ENCODE measurements around the gene KCTD17. TPM values are rescaled to one million over a fixed set of nuclear protein-coding genes. Genes with fewer than 3 reads are reported as not detected.
A peak's percentile ranks its signal among the peaks of the same experiment; 100 is the strongest.

KCTD17 gene
- total RNA-seq, 2 experiments from 2014 or later: 17.3 to 17.9 TPM

- Mint-ChIP-seq H3K4me3 (no peak overlapping the region), H3K27ac (no peak overlapping the region), H3K4me1 (ENCODE audit: low read depth) (peaks cover 6% of the 10 kb centered on the region), H3K36me3 (ENCODE audit: low read depth) (peaks cover 32% of the 10 kb centered on the region), H3K9me3 (no peaks in the 10 kb centered on the region), H3K27me3 (no peaks in the 10 kb centered on the region)
- H3K27me3 ChIP-seq (ENCODE audit: control insufficient read depth in 1 of 2, insufficient read depth in 2 of 2, low read length in 2 of 2): no peaks in the 10 kb centered on the region
- ATAC-seq (ENCODE audit: poor library complexity) (no peak), DNase-seq (no peak)
- H3K9me3 ChIP-seq (ENCODE audit: control insufficient read depth in 1 of 2, insufficient read depth in 1 of 2, low read length in 2 of 2): no peaks in the 10 kb centered on the region
- TF ChIP-seq CTCF (IDR thresholded peaks at IDR 0.05): no peak
- H3K4me3 ChIP-seq (ENCODE audit: low read length): no peak overlapping the region
- ChIA-PET CTCF (no interaction called here), POLR2A (no interaction called here)
- intact Hi-C loops (cut with DNase I, micrococcal nuclease): no loop called here
- H3K36me3 ChIP-seq (ENCODE audit: insufficient read depth, low read length): peaks cover 37% of the 10 kb centered on the region
- H3K27ac ChIP-seq (ENCODE audit: low read depth in 1 of 2, low read length in 2 of 2): no peak overlapping the region
- H3K4me1 ChIP-seq (ENCODE audit: insufficient read depth, low read length): peaks cover 27% of the 10 kb centered on the region
Measured at GRCh38 chr22:37057796-37058510, 6.4 kb downstream of the KCTD17 start.

- peaks cover 21% of the 10 kb centered on the region for H3K4me1 ChIP-seq (ENCODE audit: insufficient read depth, low read length)
- Mint-ChIP-seq H3K27ac (no peak overlapping the region), H3K27me3 (no peaks in the 10 kb centered on the region), H3K4me3 (no peak overlapping the region), H3K36me3 (ENCODE audit: low read depth) (peaks cover 32% of the 10 kb centered on the region), H3K4me1 (ENCODE audit: low read depth) (peaks cover 6% of the 10 kb centered on the region), H3K9me3 (no peaks in the 10 kb centered on the region)
- no peaks in the 10 kb centered on the region for H3K27me3 ChIP-seq (ENCODE audit: control insufficient read depth in 1 of 2, insufficient read depth in 2 of 2, low read length in 2 of 2)
- CTCF ChIA-PET: no interaction called here
- peaks cover 37% of the 10 kb centered on the region for H3K36me3 ChIP-seq (ENCODE audit: insufficient read depth, low read length)
- ATAC-seq (ENCODE audit: poor library complexity) (no peak), DNase-seq (no peak)
- H3K9me3 ChIP-seq (ENCODE audit: control insufficient read depth in 1 of 2, insufficient read depth in 1 of 2, low read length in 2 of 2): no peaks in the 10 kb centered on the region
- H3K4me3 ChIP-seq (ENCODE audit: low read length): no peak overlapping the region
- H3K27ac ChIP-seq (ENCODE audit: low read depth in 1 of 2, low read length in 2 of 2): no peak overlapping the region
- POLR2A ChIA-PET: interaction anchor here (0.8 kb wide), 1 partner anchor 66 kb away, joined by 3 read pairs; no protein-coding TSS in a partner anchor
- intact Hi-C loops (cut with DNase I, micrococcal nuclease): no loop called here
- no peak for TF ChIP-seq CTCF (IDR thresholded peaks at IDR 0.05)
Measured at GRCh38 chr22:37058917-37059701, 7.6 kb downstream of the KCTD17 start.

GRCh38 chr22:37059876-37060449 is 8.4 kb downstream of the KCTD17 start:
- no peak overlapping the region for H3K4me3 ChIP-seq (ENCODE audit: low read length)
- peaks cover 27% of the 10 kb centered on the region for H3K36me3 Mint-ChIP-seq (ENCODE audit: low read depth)
- H3K9me3 ChIP-seq (ENCODE audit: control insufficient read depth in 1 of 2, insufficient read depth in 1 of 2, low read length in 2 of 2): no peaks in the 10 kb centered on the region
- peak; percentile 86 for ATAC-seq (ENCODE audit: poor library complexity)
- no peak overlapping the region for H3K4me3 Mint-ChIP-seq
- peaks cover 21% of the 10 kb centered on the region for H3K4me1 ChIP-seq (ENCODE audit: insufficient read depth, low read length)
- intact Hi-C loops (cut with DNase I, micrococcal nuclease): no loop called here
- DNase-seq: peak in 4 of 14 experiments; percentile 19 to 44 (median 27)
- H3K27me3 ChIP-seq (ENCODE audit: control insufficient read depth in 1 of 2, insufficient read depth in 2 of 2, low read length in 2 of 2): no peaks in the 10 kb centered on the region
- peak overlapping the region; percentile 9 for H3K27ac Mint-ChIP-seq
- H3K4me1 Mint-ChIP-seq (ENCODE audit: low read depth): peaks cover 6% of the 10 kb centered on the region
- no peaks in the 10 kb centered on the region for H3K27me3 Mint-ChIP-seq
- H3K9me3 Mint-ChIP-seq: no peaks in the 10 kb centered on the region
- peaks cover 37% of the 10 kb centered on the region for H3K36me3 ChIP-seq (ENCODE audit: insufficient read depth, low read length)
- TF ChIP-seq CTCF (IDR thresholded peaks at IDR 0.05): no peak
- CTCF ChIA-PET: no interaction called here
- H3K27ac ChIP-seq (ENCODE audit: low read depth in 1 of 2, low read length in 2 of 2): no peak overlapping the region
- POLR2A ChIA-PET: no interaction called here
